Sigmoid colon (tissue), 7 donors: Measurements from ENCODE around the gene KY. TPM values are rescaled to one million over a fixed set of nuclear protein-coding genes. Genes with fewer than 3 reads are reported as not detected.

Source experiments
- DNase-seq: peaks from one replicate; pipeline ENCODE4 v3.0.0-alpha.2; 2019
- H3K27ac ChIP-seq, 4 donors: fragments of 200-600 bp; sonication (generic); one replicate each; pipeline ENCODE4 v1.5.1; 2016 to 2019; ENCODE audit warnings: mild to moderate bottlenecking in 1 of 4
- H3K27me3 ChIP-seq, 3 donors: fragments of 200-600 bp; sonication (generic); one replicate each; pipeline ENCODE4 v1.5.1; 2019; ENCODE audit warnings: mild to moderate bottlenecking in 1 of 3
- H3K36me3 ChIP-seq, 4 donors: fragments of 200-600 bp; sonication (generic); one replicate each; pipeline ENCODE4 v1.5.1; 2016 to 2019
- H3K4me1 ChIP-seq, 4 donors: fragments of 200-600 bp; sonication (generic); one replicate each; pipeline ENCODE4 v1.5.1; 2017 to 2019
- H3K4me3 ChIP-seq, 4 donors: fragments of 200-600 bp; sonication (generic); one replicate each; pipeline ENCODE4 v1.5.1; 2017 to 2019; ENCODE audit warnings: mild to moderate bottlenecking in 2 of 4, moderate library complexity in 1 of 4
- H3K9me3 ChIP-seq, 4 donors: fragments of 200-600 bp in 3 of 4; sonication (generic) in 3 of 4; one replicate each; pipeline versions ENCODE4 v1.5.1 to v1.6.1; 2013 to 2019
- CTCF ChIP-seq, 4 experiments: fragments of 450-650 bp in 3 of 4; fragments of 200-600 bp in 1 of 4; IDR thresholded peaks; one replicate each; pipeline ENCODE4 v1.5.1; 2016 to 2019; ENCODE audit warnings: antibody characterized with exemption in 4 of 4, mild to moderate bottlenecking in 3 of 4, moderate library complexity in 2 of 4
- EP300 ChIP-seq, 4 donors: sonication (generic); formaldehyde crosslinking; IDR thresholded peaks; one replicate each; pipeline ENCODE4 v1.6.1; 2017; ENCODE audit warnings: antibody characterized with exemption in 4 of 4
- POLR2A ChIP-seq, 2 donors: fragments of 450-650 bp; IDR thresholded peaks; one replicate each; pipeline ENCODE4 v1.6.1; 2016; ENCODE audit warnings: antibody characterized with exemption in 2 of 2, mild to moderate bottlenecking in 2 of 2, moderate library complexity in 2 of 2
- POLR2AphosphoS5 ChIP-seq, 4 donors: sonication (generic); formaldehyde crosslinking; IDR thresholded peaks; one replicate each; pipeline ENCODE4 v1.6.1; 2017; ENCODE audit warnings: antibody characterized with exemption in 4 of 4
- WGBS, 2 donors: extraction: QIAGEN DNeasy Blood & Tissue Kit; methylation state at CpG; one replicate each; pipeline ENCODE4 v1.1.7; 2013; 5-methylcytosine and 5-hydroxymethylcytosine counted together
- intact Hi-C: fragments of 100-400 bp; cut with DNase I; formaldehyde crosslinking; loops from one replicate; pipeline ENCODE4 v1.15.1; 2023
- polyA plus RNA-seq, 3 donors: library from polyadenylated mRNA; stranded (reverse); fragments of 200-250 nt; gene quantifications; one replicate each; pipeline ENCODE4 v1.2.3, GENCODE V29; 2013
- total RNA-seq, 4 donors: library from RNA; depleted of rRNA; stranded (reverse); fragments of >200 nt; gene quantifications; one replicate each; pipeline ENCODE4 v1.1.0, GENCODE V29; 2016
- donor health status: healthy with polysubstance abuse.
- donor health status: Bipolar disorder and iron deficiency.
- donor health status: healthy.

KY gene, protein sequence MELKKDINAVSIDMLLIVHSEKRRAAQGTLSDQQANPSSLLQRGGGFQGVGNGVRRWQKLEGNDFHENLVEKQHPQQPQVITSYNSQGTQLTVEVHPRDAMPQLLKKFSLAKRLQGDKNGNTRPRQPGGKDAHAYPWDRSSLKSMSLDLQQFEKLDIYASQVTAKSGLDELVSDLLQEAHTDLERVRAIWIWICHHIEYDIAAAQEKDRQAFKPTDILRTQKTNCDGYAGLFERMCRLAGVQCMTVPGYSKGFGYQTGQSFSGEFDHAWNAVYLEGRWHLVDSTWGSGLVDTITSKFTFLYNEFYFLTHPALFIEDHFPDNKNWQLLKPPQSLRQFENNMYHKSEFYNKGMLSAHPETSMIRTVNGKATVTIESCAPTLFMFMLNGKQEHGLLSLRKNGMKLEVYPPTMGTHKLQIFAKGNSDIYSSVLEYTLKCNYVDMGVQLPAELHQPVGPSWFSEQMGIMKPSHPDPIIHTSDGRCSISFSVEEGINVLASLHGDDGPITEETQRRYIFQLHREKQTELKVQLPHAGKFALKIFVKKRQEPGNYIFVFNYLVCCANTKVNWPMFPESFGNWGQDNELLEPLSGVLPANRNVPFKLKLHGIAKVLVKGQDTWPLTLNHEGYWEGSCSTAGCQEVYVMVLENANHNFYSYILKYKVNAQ
- total RNA-seq: 1 to 10 TPM; 1.3 to 3.9 (median 3.1) TPM
- polyA plus RNA-seq: under 1 TPM in 1 of 3 donors, not detected in 2; 0.13 TPM

- H3K27me3 ChIP-seq: no peaks in the 10 kb centered on the region
- peaks cover 0 to 31% (median 25%) of the 10 kb centered on the region in 4 donors for H3K4me1 ChIP-seq
- H3K4me3 ChIP-seq: peak within 1 kb of the TSS; percentile 28 to 62 (median 57)
- peak within 1 kb of the TSS; percentile 79 to 84 (median 80) for H3K27ac ChIP-seq
- WGBS, 2 donors: 5 to 8% methylated on average over 77 of the region's 77 CpGs
- TF ChIP-seq CTCF (IDR thresholded peaks at IDR 0.05) (no peak), POLR2AphosphoS5 (IDR thresholded peaks at IDR 0.05) (peak in 2 of 4 donors; percentile 25 to 29)
- no peaks in the 10 kb centered on the region for H3K36me3 ChIP-seq
- no peak for DNase-seq
- intact Hi-C loops: loop anchor here (2.0 to 5.0 kb wide), 2 partner anchors 48 to 104 kb away; no protein-coding TSS in a partner anchor
- no peaks in the 10 kb centered on the region for H3K9me3 ChIP-seq
Measured at GRCh38 chr3:134650431-134651346, at the start of gene KY. KY (minus strand) TSS chr3:134651022; CDS start chr3:134650960, 62 bp downstream.

DNA sequence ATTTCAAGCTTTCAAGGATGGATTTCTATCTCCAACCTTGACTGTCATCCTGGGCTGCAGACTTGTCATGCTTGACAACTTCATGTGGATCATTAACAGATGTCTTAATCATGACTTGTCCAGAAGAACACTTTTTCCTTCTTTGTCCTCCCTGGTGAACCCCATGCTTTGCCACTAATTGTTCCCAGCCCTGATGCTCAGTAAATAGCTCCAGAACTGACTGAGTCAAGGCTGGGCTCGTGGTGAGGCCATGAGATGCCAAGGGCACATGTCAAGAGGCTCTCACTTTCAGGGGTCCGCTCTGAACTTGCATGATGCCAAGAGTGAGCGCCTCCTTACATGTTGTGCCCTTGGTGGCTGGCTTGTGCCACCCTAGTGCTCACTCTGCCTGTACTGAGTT, 48.9 kb upstream of the KY start:
- DNase-seq: no peak

GRCh38 chr3:134699141-134699711, 48.4 kb upstream of the KY start:
- Histone ChIP-seq H3K27ac (peak overlapping the region in 2 of 4 donors; percentile 32 to 56), H3K4me3 (no peak overlapping the region), H3K27me3 (no peaks in the 10 kb centered on the region), H3K36me3 (no peaks in the 10 kb centered on the region), H3K4me1 (peaks cover 0 to 57% (median 28%) of the 10 kb centered on the region in 4 donors), H3K9me3 (no peaks in the 10 kb centered on the region)
- WGBS, 2 donors: 70 to 83% methylated on average over 8 of the region's 8 CpGs
- DNase-seq: no peak
- intact Hi-C loops: no loop called here
- TF ChIP-seq CTCF (IDR thresholded peaks at IDR 0.05) (no peak), POLR2AphosphoS5 (IDR thresholded peaks at IDR 0.05) (peak in 1 of 4 donors; percentile 39)

More for the DNA sequence above, 48.9 kb upstream of the KY start:
- 67 to 77% methylated on average over 3 of the region's 3 CpGs for WGBS, 2 donors
- Histone ChIP-seq H3K27ac (peak overlapping the region in 2 of 4 donors; percentile 32 to 56), H3K36me3 (no peaks in the 10 kb centered on the region), H3K9me3 (no peaks in the 10 kb centered on the region), H3K4me1 (peaks cover 0 to 52% (median 28%) of the 10 kb centered on the region in 4 donors), H3K27me3 (no peaks in the 10 kb centered on the region), H3K4me3 (no peak overlapping the region)
- TF ChIP-seq POLR2A (IDR thresholded peaks at IDR 0.05) (no peak), CTCF (IDR thresholded peaks at IDR 0.05) (no peak), EP300 (IDR thresholded peaks at IDR 0.05) (no peak), POLR2AphosphoS5 (IDR thresholded peaks at IDR 0.05) (no peak)
- intact Hi-C loops: no loop called here
